NCI-H1092 treated with DMSO at 0.1 percent for 48 hours (cell line): ENCODE results near the gene ARHGEF16.

Source experiments
- DNase-seq: peaks from one replicate; lab custom pipeline; 2025; lab: John Stamatoyannopoulos, UW

ARHGEF16 gene

GRCh38 chr1:3422638-3423037 is 31.8 kb upstream of the ARHGEF16 start:
- no peak for DNase-seq

- DNase-seq, result no peak
These were observed 31.1 kb upstream of the ARHGEF16 start for GRCh38 chr1:3423245-3423829.

GRCh38 chr1:3423896-3424611 is 30.4 kb upstream of the ARHGEF16 start:
- DNase-seq, result no peak

- no peak for DNase-seq
These were observed 28.8 kb upstream of the ARHGEF16 start for GRCh38 chr1:3425486-3426215.

- no peak for DNase-seq
These were observed 27.4 kb upstream of the ARHGEF16 start for GRCh38 chr1:3426956-3427535.

- DNase-seq, result no peak
These were observed 26.5 kb upstream of the ARHGEF16 start for GRCh38 chr1:3427711-3428704.

- no peak for DNase-seq
These were observed 25.6 kb upstream of the ARHGEF16 start for GRCh38 chr1:3428899-3429298.

GRCh38 chr1:3429320-3429719 is 25.1 kb upstream of the ARHGEF16 start:
- DNase-seq, result no peak

- DNase-seq, result no peak
These were observed 24.7 kb upstream of the ARHGEF16 start for GRCh38 chr1:3429766-3430165.

- DNase-seq, result no peak
These were observed 24.1 kb upstream of the ARHGEF16 start for GRCh38 chr1:3430406-3430805.

- no peak for DNase-seq
These were observed 23.6 kb upstream of the ARHGEF16 start for GRCh38 chr1:3430820-3431219.

- DNase-seq, result no peak
These were observed 23.2 kb upstream of the ARHGEF16 start for GRCh38 chr1:3431266-3431665.

- DNase-seq, result no peak
These were observed 22.8 kb upstream of the ARHGEF16 start for GRCh38 chr1:3431686-3432085.

- no peak for DNase-seq
These were observed 22.2 kb upstream of the ARHGEF16 start for GRCh38 chr1:3432306-3432705.

- no peak for DNase-seq
These were observed 21.4 kb upstream of the ARHGEF16 start for GRCh38 chr1:3433076-3433475.

GRCh38 chr1:3433596-3434320 is 20.7 kb upstream of the ARHGEF16 start:
- no peak for DNase-seq

- DNase-seq, result no peak
These were observed 19.9 kb upstream of the ARHGEF16 start for GRCh38 chr1:3434406-3435110.

- DNase-seq, result no peak
These were observed 18.8 kb upstream of the ARHGEF16 start for GRCh38 chr1:3435666-3436065.

- no peak for DNase-seq
These were observed 18.0 kb upstream of the ARHGEF16 start for GRCh38 chr1:3436451-3436850.

GRCh38 chr1:3436901-3437300 is 17.6 kb upstream of the ARHGEF16 start:
- DNase-seq, result no peak
